Measurements from ENCODE around the gene TBATA.

TBATA gene

DNA sequence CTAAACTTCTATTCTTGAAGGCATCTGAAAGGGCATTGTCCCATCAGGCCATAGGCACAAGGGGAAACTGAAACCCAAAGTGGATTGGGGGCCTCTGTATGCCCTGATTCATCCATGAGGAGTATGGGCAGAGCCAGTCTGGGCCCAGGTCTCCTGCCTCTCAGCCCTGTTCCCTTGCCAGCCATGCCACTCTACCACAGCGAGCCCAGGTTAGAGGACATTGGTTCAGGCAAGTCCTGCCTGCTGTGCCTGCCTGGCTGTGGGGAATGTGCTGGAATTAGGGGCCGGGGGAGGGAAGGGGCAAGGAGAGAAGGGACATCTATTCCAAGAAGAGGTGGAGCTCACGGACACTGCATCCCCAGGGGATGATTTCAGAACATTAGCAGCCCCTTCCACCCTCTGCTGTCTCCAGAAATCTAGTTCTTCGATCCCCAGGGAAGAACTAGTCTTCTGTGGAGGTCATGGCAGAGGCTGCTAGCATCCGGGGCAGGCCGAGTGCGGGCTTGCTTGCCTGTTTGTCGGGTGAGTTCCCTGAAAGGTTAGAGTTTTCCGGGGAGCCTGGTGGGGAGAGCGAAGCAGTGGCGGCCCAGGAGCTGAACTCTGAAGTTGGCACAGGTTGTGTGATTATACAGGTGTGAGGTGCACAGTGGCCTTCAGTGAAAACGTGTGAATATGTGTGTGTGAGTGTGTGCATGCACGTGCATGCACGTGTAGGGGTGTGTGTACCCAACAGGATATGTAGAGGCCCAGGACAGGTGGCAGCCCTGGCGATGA is 37.8 kb downstream of the TBATA start:
- Histone ChIP-seq H3K4me3 (no peak overlapping the region), H3K27ac (no peak overlapping the region)
- no peak for TF ChIP-seq CTCF (IDR thresholded peaks at IDR 0.05)
- DNase-seq (ENCODE audit: low spot score), result no peak

- H3K4me3 ChIP-seq, result no peak overlapping the region
- H3K27ac ChIP-seq, result no peak overlapping the region
- no peak for DNase-seq (ENCODE audit: low spot score)
- no peak for TF ChIP-seq CTCF (IDR thresholded peaks at IDR 0.05)
These were observed 39.6 kb downstream of the TBATA start for GRCh38 chr10:70745555-70745954.

GRCh38 chr10:70744617-70745143 is 40.5 kb downstream of the TBATA start:
- Histone ChIP-seq H3K27ac (no peak overlapping the region), H3K4me3 (no peak overlapping the region)
- TF ChIP-seq CTCF (IDR thresholded peaks at IDR 0.05), result no peak
- no peak for DNase-seq (ENCODE audit: low spot score)

DNA sequence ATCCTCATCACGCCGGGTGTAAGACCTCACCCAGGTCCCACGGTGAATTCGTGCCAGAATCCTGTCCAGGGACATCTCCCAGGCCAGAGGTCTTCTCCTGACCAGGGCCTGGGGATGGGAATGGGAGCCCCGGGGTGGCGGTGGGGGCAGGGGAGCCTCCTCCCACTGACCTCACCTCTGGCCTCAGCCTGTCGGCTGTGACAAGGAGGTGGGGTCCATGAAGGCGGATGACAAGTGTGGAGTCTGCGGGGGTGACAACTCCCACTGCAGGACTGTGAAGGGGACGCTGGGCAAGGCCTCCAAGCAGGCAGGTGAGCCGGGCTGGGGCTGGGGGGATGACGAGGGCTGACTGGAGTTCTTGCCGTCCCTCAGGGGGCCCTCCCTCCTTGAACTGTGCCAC is 41.3 kb downstream of the TBATA start:
- no peak overlapping the region for H3K4me3 ChIP-seq
- TF ChIP-seq CTCF (IDR thresholded peaks at IDR 0.05), result no peak
- DNase-seq (ENCODE audit: low spot score), result no peak
- H3K27ac ChIP-seq, result no peak overlapping the region

GRCh38 chr10:70743430-70743788 is 41.8 kb downstream of the TBATA start:
- no peak overlapping the region for H3K4me3 ChIP-seq
- no peak for TF ChIP-seq CTCF (IDR thresholded peaks at IDR 0.05)
- H3K27ac ChIP-seq, result no peak overlapping the region
- no peak for DNase-seq (ENCODE audit: low spot score)

GRCh38 chr10:70742537-70743429 is 42.4 kb downstream of the TBATA start:
- DNase-seq (ENCODE audit: low spot score), result no peak
- H3K4me3 ChIP-seq, result no peak overlapping the region
- no peak for TF ChIP-seq CTCF (IDR thresholded peaks at IDR 0.05)
- no peak overlapping the region for H3K27ac ChIP-seq
